ENCODE results near the gene TF.

The TF gene

DNA sequence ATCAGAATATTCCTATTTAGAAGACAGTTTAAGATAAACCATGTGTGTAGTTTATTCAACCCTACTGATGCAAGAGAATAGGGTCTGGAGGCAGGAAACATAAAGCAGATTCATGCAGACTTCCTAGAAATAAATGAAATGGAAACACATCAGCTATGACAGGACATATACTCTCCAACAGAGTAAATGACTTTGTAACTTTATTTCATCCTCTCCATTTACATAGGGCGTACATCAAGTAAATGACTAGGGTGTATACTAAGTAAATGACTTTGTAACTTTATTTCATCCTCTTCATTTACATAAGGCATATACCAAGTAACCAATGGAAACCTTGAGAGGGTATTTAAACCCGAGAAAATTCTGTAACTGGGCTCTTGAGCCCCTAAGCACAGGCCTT is 41.8 kb downstream of the TF start:
- no peak for TF ChIP-seq CTCF (IDR thresholded peaks at IDR 0.05; ENCODE audit: insufficient read depth, low read length, poor library complexity, severe bottlenecking)
- Histone ChIP-seq H3K4me3 (replicated peaks; ENCODE audit: low read depth, low read length) (no peak overlapping the region), H3K36me3 (ENCODE audit: control insufficient read depth, insufficient read depth, low read length) (no peaks in the 10 kb centered on the region), H3K27me3 (replicated peaks; ENCODE audit: control insufficient read depth, insufficient read depth, low read length) (no peaks in the 10 kb centered on the region)
- no peak for DNase-seq (ENCODE audit: extremely low read depth, insufficient read length)

DNA sequence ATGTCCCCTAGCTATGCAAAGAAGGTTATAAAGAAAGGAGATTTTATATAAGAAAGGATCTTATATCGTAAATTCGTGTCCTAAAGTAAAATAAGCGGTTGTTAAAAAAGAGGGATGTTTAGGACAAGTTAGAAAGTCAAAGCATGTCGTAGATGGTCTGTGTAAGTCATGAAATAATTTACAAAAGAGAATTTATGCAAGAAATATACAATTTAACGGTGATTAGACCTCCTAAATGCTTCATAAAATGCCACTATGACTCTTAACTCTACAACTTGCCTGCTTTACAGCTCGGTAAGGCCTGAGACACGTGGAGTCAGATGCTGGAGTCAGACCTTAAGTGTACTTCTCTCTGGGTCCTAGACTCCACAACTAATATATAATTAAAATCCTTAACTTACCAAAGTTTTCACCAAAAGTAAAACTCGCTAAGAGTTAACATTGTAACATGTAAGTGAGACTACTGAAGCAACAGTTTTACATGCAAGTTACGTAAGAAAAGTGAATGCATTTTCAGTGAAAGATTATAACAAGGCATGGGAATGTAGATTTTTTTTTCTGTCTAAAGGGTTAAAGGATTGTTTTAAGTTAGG is 46.1 kb downstream of the TF start:
- Histone ChIP-seq H3K4me3 (replicated peaks; ENCODE audit: low read depth, low read length) (no peak overlapping the region), H3K36me3 (ENCODE audit: control insufficient read depth, insufficient read depth, low read length) (no peaks in the 10 kb centered on the region), H3K27me3 (replicated peaks; ENCODE audit: control insufficient read depth, insufficient read depth, low read length) (no peaks in the 10 kb centered on the region)
- DNase-seq (ENCODE audit: extremely low read depth, insufficient read length), result no peak
- no peak for TF ChIP-seq CTCF (IDR thresholded peaks at IDR 0.05; ENCODE audit: insufficient read depth, low read length, poor library complexity, severe bottlenecking)

DNA sequence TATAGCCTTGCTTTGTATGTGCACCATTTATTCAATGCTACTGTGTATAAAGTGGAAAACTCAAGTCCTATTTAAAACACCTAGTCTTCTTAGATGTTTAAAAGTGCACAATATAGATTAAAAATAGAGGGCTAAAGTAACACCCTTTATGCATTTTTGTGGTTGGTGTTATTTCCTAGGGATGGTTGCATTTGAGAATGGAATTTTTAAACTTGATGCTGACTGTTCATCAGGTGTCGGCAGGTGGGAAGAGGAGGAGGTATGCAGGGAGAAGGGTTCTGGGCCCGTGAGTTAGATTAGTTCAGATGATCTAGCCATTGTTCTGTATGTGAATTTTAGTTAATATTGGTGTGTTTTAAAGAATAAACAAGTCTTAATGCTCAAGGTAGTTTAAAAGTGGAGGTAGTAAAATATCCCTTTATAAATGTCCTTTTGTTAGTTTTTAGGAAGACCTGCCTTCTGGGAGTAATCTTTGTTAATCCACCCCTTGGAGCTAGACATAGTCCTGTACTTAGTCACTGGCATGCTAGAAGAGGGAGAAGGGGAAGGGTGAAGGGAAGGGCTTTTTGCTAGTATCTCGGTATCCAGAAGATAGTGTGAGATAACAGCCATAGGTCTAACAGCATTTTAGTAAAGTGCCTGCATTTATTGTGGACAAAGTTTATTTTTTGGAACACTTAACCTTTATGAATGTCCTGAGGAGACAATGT is 51.4 kb downstream of the TF start:
- no peaks in the 10 kb centered on the region for H3K27me3 ChIP-seq (replicated peaks; ENCODE audit: control insufficient read depth, insufficient read depth, low read length)
- H3K36me3 ChIP-seq (ENCODE audit: control insufficient read depth, insufficient read depth, low read length), result no peaks in the 10 kb centered on the region
- no peak for DNase-seq (ENCODE audit: extremely low read depth, insufficient read length)
- TF ChIP-seq CTCF (IDR thresholded peaks at IDR 0.05; ENCODE audit: insufficient read depth, low read length, poor library complexity, severe bottlenecking), result no peak
- no peak overlapping the region for H3K4me3 ChIP-seq (replicated peaks; ENCODE audit: low read depth, low read length)

GRCh38 chr3:133799794-133800585 is 53.8 kb downstream of the TF start:
- DNase-seq (ENCODE audit: extremely low read depth, insufficient read length), result no peak

DNA sequence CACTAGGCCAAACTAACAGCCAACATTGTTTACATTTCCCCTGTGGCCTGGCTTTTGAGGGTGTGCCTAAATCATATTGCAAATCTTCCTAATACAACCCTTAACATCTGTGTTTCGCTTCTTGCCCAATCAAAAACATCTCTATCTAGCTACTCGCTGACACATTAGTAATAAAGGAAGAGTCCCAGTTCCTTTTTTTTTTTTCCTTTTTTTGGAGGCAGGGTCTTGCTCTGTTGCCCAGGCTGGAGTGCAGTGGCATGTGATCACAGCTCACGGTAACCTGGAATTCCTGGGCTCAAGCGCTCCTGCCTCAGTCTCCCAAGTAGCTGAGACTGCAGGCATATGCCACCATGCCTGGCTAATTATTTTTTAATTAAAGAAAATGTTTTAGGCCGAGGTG is 57.3 kb downstream of the TF start:
- Histone ChIP-seq H3K27me3 (replicated peaks; ENCODE audit: control insufficient read depth, insufficient read depth, low read length) (no peaks in the 10 kb centered on the region), H3K4me3 (replicated peaks; ENCODE audit: low read depth, low read length) (no peak overlapping the region), H3K36me3 (ENCODE audit: control insufficient read depth, insufficient read depth, low read length) (no peaks in the 10 kb centered on the region; the same call in 1 of the 2 replicates)
- no peak for DNase-seq (ENCODE audit: extremely low read depth, insufficient read length)
- TF ChIP-seq CTCF (IDR thresholded peaks at IDR 0.05; ENCODE audit: insufficient read depth, low read length, poor library complexity, severe bottlenecking), result no peak

More at GRCh38 chr3:133799794-133800585, 53.8 kb downstream of the TF start:
- TF ChIP-seq CTCF (IDR thresholded peaks at IDR 0.05; ENCODE audit: insufficient read depth, low read length, poor library complexity, severe bottlenecking), result no peak
- Histone ChIP-seq H3K36me3 (ENCODE audit: control insufficient read depth, insufficient read depth, low read length) (no peaks in the 10 kb centered on the region), H3K27me3 (replicated peaks; ENCODE audit: control insufficient read depth, insufficient read depth, low read length) (no peaks in the 10 kb centered on the region), H3K4me3 (replicated peaks; ENCODE audit: low read depth, low read length) (no peak overlapping the region)
